GM18873 (cell line): ENCODE results near the gene DUSP12.

ENCODE experiments used
- ATAC-seq: cut with Tn5 transposase; IDR thresholded peaks from one replicate; pipeline ENCODE4 v1.9.1; 2021; ENCODE audit warnings: mild to moderate bottlenecking, moderate library complexity, moderate number of reproducible peaks; ENCODE audit not compliant: unreplicated experiment, low FRiP score

Gene DUSP12

GRCh38 chr1:161805399-161806197, 56.0 kb downstream of the DUSP12 start:
- no peak for ATAC-seq
